Measurements from ENCODE around the gene PRSS56. TPM values are rescaled to one million over a fixed set of nuclear protein-coding genes. Genes with fewer than 3 reads are reported as not detected.

Gene PRSS56
- total and polyA plus RNA-seq, 11 donors: 0.11 to 0.25 (median 0.15) TPM; not detected in 6

GRCh38 chr2:232521959-232522622 lies 1.9 kb downstream of the PRSS56 start:
- H3K27ac ChIP-seq: no peak overlapping the region
- H3K4me3 ChIP-seq: peak overlapping the region in 10 of 12 donors; percentile 3 to 40 (median 16)
- intact Hi-C loops (cut with DNase I): loop anchor here (2.0 to 10.0 kb wide), 7 partner anchors 70 to 617 kb away; no protein-coding TSS in a partner anchor
- H3K9me3 ChIP-seq: no peaks in the 10 kb centered on the region
- DNase-seq (peak; percentile 39 to 83 (median 52)), ATAC-seq (peak in 2 of 4 donors; percentile 35 to 61)
- no peaks in the 10 kb centered on the region for H3K36me3 ChIP-seq
- WGBS, 4 donors: 4 to 13% (median 6%) methylated on average over 5 to 66 of the region's 66 CpGs
- H3K27me3 ChIP-seq: peaks cover 30 to 72% (median 47%) of the 10 kb centered on the region in 9 donors
- H3K4me1 ChIP-seq: peaks cover 0 to 44% (median 21%) of the 10 kb centered on the region in 12 donors
- TF ChIP-seq, protein P1, sequence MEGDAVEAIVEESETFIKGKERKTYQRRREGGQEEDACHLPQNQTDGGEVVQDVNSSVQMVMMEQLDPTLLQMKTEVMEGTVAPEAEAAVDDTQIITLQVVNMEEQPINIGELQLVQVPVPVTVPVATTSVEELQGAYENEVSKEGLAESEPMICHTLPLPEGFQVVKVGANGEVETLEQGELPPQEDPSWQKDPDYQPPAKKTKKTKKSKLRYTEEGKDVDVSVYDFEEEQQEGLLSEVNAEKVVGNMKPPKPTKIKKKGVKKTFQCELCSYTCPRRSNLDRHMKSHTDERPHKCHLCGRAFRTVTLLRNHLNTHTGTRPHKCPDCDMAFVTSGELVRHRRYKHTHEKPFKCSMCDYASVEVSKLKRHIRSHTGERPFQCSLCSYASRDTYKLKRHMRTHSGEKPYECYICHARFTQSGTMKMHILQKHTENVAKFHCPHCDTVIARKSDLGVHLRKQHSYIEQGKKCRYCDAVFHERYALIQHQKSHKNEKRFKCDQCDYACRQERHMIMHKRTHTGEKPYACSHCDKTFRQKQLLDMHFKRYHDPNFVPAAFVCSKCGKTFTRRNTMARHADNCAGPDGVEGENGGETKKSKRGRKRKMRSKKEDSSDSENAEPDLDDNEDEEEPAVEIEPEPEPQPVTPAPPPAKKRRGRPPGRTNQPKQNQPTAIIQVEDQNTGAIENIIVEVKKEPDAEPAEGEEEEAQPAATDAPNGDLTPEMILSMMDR (IDR thresholded peaks at IDR 0.05): peak; percentile 79 to 96 (median 90)
- no peak for TF ChIP-seq POLR2A (IDR thresholded peaks at IDR 0.05)

DNA sequence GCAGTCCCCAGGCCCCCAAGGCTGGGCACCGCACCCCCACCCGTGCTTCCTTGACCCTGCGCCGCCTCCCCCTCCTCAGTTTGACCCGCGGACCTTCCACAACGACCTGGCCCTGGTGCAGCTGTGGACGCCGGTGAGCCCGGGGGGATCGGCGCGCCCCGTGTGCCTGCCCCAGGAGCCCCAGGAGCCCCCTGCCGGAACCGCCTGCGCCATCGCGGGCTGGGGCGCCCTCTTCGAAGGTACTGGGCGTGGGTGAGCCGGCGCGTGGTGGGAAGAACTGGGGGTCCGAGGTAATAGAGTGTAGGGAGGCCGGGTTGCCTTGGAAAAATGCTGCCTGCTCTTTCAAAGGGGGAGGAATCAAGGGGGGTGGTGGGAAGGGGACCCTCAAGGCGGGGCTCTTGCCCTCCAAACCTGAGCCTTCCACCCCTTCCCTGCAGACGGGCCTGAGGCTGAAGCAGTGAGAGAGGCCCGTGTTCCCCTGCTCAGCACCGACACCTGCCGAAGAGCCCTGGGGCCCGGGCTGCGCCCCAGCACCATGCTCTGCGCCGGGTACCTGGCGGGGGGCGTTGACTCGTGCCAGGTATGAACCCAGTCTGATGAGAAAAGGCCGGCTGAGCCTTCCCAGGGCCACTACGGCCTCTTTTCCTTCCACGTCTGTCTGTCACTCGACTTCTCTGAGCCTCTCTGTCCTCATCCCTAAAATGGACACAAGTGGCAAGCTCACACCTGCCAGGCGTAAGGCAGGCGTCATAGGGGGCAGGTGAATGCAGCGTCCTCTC lies 2.6 kb downstream of the PRSS56 start:
- intact Hi-C loops (cut with DNase I): loop anchor here (2.0 to 10.0 kb wide), 6 partner anchors 71 to 618 kb away; no protein-coding TSS in a partner anchor
- DNase-seq: no peak
- peak overlapping the region in 6 of 12 donors; percentile 7 to 40 (median 24) for H3K4me3 ChIP-seq
- peaks cover 0 to 44% (median 21%) of the 10 kb centered on the region in 12 donors for H3K4me1 ChIP-seq
- no peaks in the 10 kb centered on the region for H3K9me3 ChIP-seq
- peaks cover 30 to 69% (median 47%) of the 10 kb centered on the region in 9 donors for H3K27me3 ChIP-seq
- H3K27ac ChIP-seq: no peak overlapping the region
- TF ChIP-seq, protein P1 (IDR thresholded peaks at IDR 0.05): no peak
- TF ChIP-seq POLR2A (IDR thresholded peaks at IDR 0.05): no peak
- no peaks in the 10 kb centered on the region for H3K36me3 ChIP-seq
- whole genome bisulfite sequencing, 4 donors: 18 to 24% (median 23%) methylated on average over 16 to 46 of the region's 46 CpGs
- ATAC-seq: no peak

DNA sequence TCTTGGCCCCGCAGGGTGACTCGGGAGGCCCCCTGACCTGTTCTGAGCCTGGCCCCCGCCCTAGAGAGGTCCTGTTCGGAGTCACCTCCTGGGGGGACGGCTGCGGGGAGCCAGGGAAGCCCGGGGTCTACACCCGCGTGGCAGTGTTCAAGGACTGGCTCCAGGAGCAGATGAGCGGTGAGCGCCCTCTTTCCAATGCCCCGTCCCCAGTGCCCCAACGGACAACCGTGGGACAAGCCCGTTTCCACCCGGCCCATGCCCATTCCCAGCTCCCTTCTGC lies 3.2 kb downstream of the PRSS56 start:
- ATAC-seq: no peak
- TF ChIP-seq POLR2A (IDR thresholded peaks at IDR 0.05): no peak
- TF ChIP-seq, protein P1 (IDR thresholded peaks at IDR 0.05): no peak
- Histone ChIP-seq H3K4me1 (peaks cover 0 to 44% (median 21%) of the 10 kb centered on the region in 12 donors), H3K36me3 (no peaks in the 10 kb centered on the region), H3K27me3 (peaks cover 30 to 63% (median 47%) of the 10 kb centered on the region in 9 donors), H3K27ac (no peak overlapping the region), H3K4me3 (peak overlapping the region in 9 of 12 donors; percentile 4 to 51 (median 39)), H3K9me3 (no peaks in the 10 kb centered on the region)
- WGBS, 4 donors: 13 to 24% (median 15%) methylated on average over 13 to 16 of the region's 16 CpGs
- intact Hi-C loops (cut with DNase I): loop anchor here (2.0 to 10.0 kb wide), 6 partner anchors 71 to 619 kb away; no protein-coding TSS in a partner anchor
- no peak for DNase-seq

Measured in heart left ventricle (tissue), 16 donors.